ENCODE results near the gene LRRC3. TPM values are rescaled to one million over a fixed set of nuclear protein-coding genes. Genes with fewer than 3 reads are reported as not detected.
A peak's percentile ranks its signal among the peaks of the same experiment; 100 is the strongest.

LRRC3 gene
- total RNA-seq, 2 donors from 2014 or later, result 6.5 to 8.3 TPM

- Histone ChIP-seq H3K27ac (no peak overlapping the region), H3K4me1 (ENCODE audit: control insufficient read depth in 1 of 2, low read depth in 2 of 2) (peaks cover 0 to 18% of the 10 kb centered on the region in 2 donors), H3K27me3 (replicated peaks; ENCODE audit: insufficient read depth) (no peaks in the 10 kb centered on the region), H3K36me3 (no peaks in the 10 kb centered on the region), H3K4me3 (no peak overlapping the region), H3K9me3 (no peaks in the 10 kb centered on the region)
- DNase-seq (ENCODE audit: low spot score), result no peak
- ATAC-seq (ENCODE audit: insufficient number of reproducible peaks, low FRiP score, low read depth), result no peak
- no peak for TF ChIP-seq CTCF (IDR thresholded peaks at IDR 0.05)
Observed at GRCh38 chr21:44437371-44437695, 18.0 kb upstream of the LRRC3 start.

- TF ChIP-seq CTCF (IDR thresholded peaks at IDR 0.05), result no peak
- Histone ChIP-seq H3K4me3 (no peak overlapping the region), H3K27me3 (replicated peaks; ENCODE audit: insufficient read depth) (no peaks in the 10 kb centered on the region), H3K4me1 (ENCODE audit: control insufficient read depth in 1 of 2, low read depth in 2 of 2) (peaks cover 0 to 18% of the 10 kb centered on the region in 2 donors), H3K27ac (no peak overlapping the region), H3K36me3 (no peaks in the 10 kb centered on the region), H3K9me3 (no peaks in the 10 kb centered on the region)
- ATAC-seq (ENCODE audit: insufficient number of reproducible peaks, low FRiP score, low read depth), result no peak
- DNase-seq (ENCODE audit: low spot score), result no peak
Observed at GRCh38 chr21:44437696-44438431, 17.4 kb upstream of the LRRC3 start.

GRCh38 chr21:44438531-44439210 lies 16.6 kb upstream of the LRRC3 start:
- Histone ChIP-seq H3K36me3 (no peaks in the 10 kb centered on the region), H3K4me3 (peak overlapping the region; percentile 61), H3K9me3 (no peaks in the 10 kb centered on the region), H3K27me3 (replicated peaks; ENCODE audit: insufficient read depth) (no peaks in the 10 kb centered on the region), H3K4me1 (ENCODE audit: control insufficient read depth in 1 of 2, low read depth in 2 of 2) (peaks cover 0 to 18% of the 10 kb centered on the region in 2 donors), H3K27ac (no peak overlapping the region)
- DNase-seq (ENCODE audit: low spot score) (no peak), ATAC-seq (ENCODE audit: insufficient number of reproducible peaks, low FRiP score, low read depth) (no peak)
- TF ChIP-seq CTCF (IDR thresholded peaks at IDR 0.05), result no peak

GRCh38 chr21:44439211-44439600 lies 16.1 kb upstream of the LRRC3 start:
- H3K9me3 ChIP-seq, result no peaks in the 10 kb centered on the region
- DNase-seq (ENCODE audit: low spot score) (no peak), ATAC-seq (ENCODE audit: insufficient number of reproducible peaks, low FRiP score, low read depth) (no peak)
- no peak overlapping the region for H3K4me3 ChIP-seq
- peaks cover 0 to 18% of the 10 kb centered on the region in 2 donors for H3K4me1 ChIP-seq (ENCODE audit: control insufficient read depth in 1 of 2, low read depth in 2 of 2)
- no peak overlapping the region for H3K27ac ChIP-seq
- H3K36me3 ChIP-seq, result no peaks in the 10 kb centered on the region
- no peaks in the 10 kb centered on the region for H3K27me3 ChIP-seq (replicated peaks; ENCODE audit: insufficient read depth)
- TF ChIP-seq CTCF (IDR thresholded peaks at IDR 0.05), result no peak

GRCh38 chr21:44440241-44441040 lies 14.9 kb upstream of the LRRC3 start:
- H3K27ac ChIP-seq, result no peak overlapping the region
- no peaks in the 10 kb centered on the region for H3K27me3 ChIP-seq (replicated peaks; ENCODE audit: insufficient read depth)
- peaks cover 0 to 18% of the 10 kb centered on the region in 2 donors for H3K4me1 ChIP-seq (ENCODE audit: control insufficient read depth in 1 of 2, low read depth in 2 of 2)
- no peak overlapping the region for H3K4me3 ChIP-seq
- no peak for TF ChIP-seq CTCF (IDR thresholded peaks at IDR 0.05)
- H3K36me3 ChIP-seq, result no peaks in the 10 kb centered on the region
- ATAC-seq (ENCODE audit: insufficient number of reproducible peaks, low FRiP score, low read depth), result no peak
- DNase-seq (ENCODE audit: low spot score), result no peak
- no peaks in the 10 kb centered on the region for H3K9me3 ChIP-seq
